GM21423 (cell line): ENCODE results near the gene IFRD2.
"Not testable (repeated sequence)": the region's sequence is repeated elsewhere in the genome, so short reads cannot be mapped to it uniquely, and the experiment has no call there.

Experiments used
- ATAC-seq: cut with Tn5 transposase; IDR thresholded peaks from one replicate; pipeline ENCODE4 v1.9.1; 2021; ENCODE audit warnings: mild to moderate bottlenecking, moderate library complexity; ENCODE audit not compliant: unreplicated experiment

Gene IFRD2

GRCh38 chr3:50286322-50287227 lies 5.7 kb downstream of the IFRD2 start:
- ATAC-seq, result no peak

- ATAC-seq, result not testable (repeated sequence)
Measured at GRCh38 chr3:50284121-50284520, 8.1 kb downstream of the IFRD2 start.

GRCh38 chr3:50279255-50280016 lies 12.8 kb downstream of the IFRD2 start:
- ATAC-seq, result no peak

- ATAC-seq, result no peak
Measured at GRCh38 chr3:50278880-50279224, 13.4 kb downstream of the IFRD2 start, which contains the start of gene LSMEM2. Gene LSMEM2, plus strand, starts transcription at chr3:50279087. Its CDS starts 27 bp downstream, at chr3:50279114.

- ATAC-seq, result no peak
Measured at GRCh38 chr3:50278123-50278879, 13.9 kb downstream of the IFRD2 start.

GRCh38 chr3:50276762-50277101 lies 15.5 kb downstream of the IFRD2 start:
- ATAC-seq, result no peak

- ATAC-seq, result no peak
Measured at GRCh38 chr3:50275996-50276761, 16.1 kb downstream of the IFRD2 start.

- no peak for ATAC-seq
Measured at GRCh38 chr3:50275141-50275995, 16.9 kb downstream of the IFRD2 start.

- no peak for ATAC-seq
Measured at GRCh38 chr3:50274371-50275104, 17.7 kb downstream of the IFRD2 start.

- ATAC-seq, result no peak
Measured at GRCh38 chr3:50273689-50274065, 18.6 kb downstream of the IFRD2 start.

GRCh38 chr3:50272911-50273688 lies 19.1 kb downstream of the IFRD2 start:
- ATAC-seq, result peak; percentile 65

- not testable (repeated sequence) for ATAC-seq
Measured at GRCh38 chr3:50272538-50272910, 19.7 kb downstream of the IFRD2 start.

- no peak for ATAC-seq
Measured at GRCh38 chr3:50271314-50271936, 20.8 kb downstream of the IFRD2 start.

GRCh38 chr3:50270422-50271224 lies 21.6 kb downstream of the IFRD2 start:
- ATAC-seq, result no peak

GRCh38 chr3:50269977-50270413 lies 22.2 kb downstream of the IFRD2 start:
- no peak for ATAC-seq

- ATAC-seq, result no peak
Measured at GRCh38 chr3:50269460-50269859, 22.8 kb downstream of the IFRD2 start.
